Measurements from ENCODE around the gene DNAJC5.

GRCh38 chr20:63908008-63908682 lies 13.2 kb downstream of the DNAJC5 start:
- no peak for TF ChIP-seq CTCF (IDR thresholded peaks at IDR 0.05)
- TF ChIP-seq POLR2A (IDR thresholded peaks at IDR 0.05): no peak
